Measurements from ENCODE around the gene CHMP5.

The CHMP5 gene

GRCh38 chr9:33244137-33244784, 20.6 kb upstream of the CHMP5 start:
- no peak for DNase-seq

DNA sequence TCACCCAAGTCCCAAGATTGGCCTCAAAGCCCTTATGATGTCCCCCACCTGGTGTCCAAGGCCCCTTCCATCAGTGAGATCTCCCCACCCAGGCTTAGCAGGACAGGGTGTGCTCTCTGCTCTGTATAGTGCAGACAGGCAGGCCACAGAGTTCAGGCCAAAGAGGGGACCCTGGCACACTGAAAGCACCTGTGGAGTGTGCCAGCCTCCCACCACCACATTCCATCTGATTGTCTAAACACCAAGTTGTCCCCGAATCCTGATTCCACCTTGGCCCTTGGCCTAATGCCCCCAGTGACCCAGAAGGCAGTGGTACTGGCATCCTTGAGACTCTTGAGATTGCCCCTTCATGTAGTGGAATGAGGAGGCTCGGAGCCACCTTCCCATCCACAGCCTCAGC, 19.5 kb upstream of the CHMP5 start:
- DNase-seq, result no peak

GRCh38 chr9:33246269-33246860, 18.5 kb upstream of the CHMP5 start:
- DNase-seq, result no peak

GRCh38 chr9:33248606-33249005, 16.2 kb upstream of the CHMP5 start:
- no peak for DNase-seq

DNA sequence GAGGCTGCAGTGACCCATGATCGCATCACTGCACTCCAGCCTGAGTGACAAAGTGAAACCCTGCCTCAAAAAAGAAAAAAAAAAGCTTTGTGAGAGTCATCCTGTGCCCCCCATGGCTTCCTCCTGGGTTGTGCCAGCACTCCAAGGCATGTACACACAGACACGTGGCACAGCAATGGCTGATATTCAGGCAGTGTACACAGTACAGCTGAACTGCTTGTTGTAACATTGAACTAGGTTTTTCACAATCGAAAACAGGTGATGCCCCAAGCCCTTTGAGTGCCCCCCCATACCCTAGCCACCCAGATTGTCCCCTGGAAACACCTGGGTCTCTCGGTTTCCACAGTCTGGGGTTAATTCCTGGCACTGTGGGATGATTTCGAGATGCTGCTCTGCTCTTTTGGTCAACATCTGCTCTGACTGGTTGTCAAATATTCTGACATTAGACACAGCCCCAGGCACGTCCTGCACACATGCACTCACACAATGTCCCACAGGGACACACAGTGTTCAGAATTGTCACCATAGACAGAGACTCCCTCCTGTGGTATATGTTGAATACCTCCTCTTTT, 15.7 kb upstream of the CHMP5 start:
- no peak for DNase-seq

DNA sequence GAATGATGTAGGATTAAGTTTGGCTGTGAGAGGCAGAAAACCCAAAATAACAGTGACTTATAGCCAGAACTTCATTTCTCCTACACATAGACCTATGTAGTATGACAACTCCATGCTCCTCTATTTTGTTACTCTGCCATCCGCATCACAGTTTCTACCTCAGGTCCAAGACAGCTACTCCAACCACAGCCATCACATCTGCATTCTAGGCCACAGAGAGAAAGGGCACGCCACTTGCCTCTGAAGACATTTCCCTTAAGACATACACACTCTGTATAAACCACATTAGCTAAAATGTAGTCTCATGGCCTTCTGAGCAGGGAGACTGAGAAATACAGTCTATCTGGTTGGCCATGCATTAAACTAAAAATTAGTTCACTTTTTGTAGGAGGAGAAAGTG, 14.9 kb upstream of the CHMP5 start:
- no peak for DNase-seq

DNA sequence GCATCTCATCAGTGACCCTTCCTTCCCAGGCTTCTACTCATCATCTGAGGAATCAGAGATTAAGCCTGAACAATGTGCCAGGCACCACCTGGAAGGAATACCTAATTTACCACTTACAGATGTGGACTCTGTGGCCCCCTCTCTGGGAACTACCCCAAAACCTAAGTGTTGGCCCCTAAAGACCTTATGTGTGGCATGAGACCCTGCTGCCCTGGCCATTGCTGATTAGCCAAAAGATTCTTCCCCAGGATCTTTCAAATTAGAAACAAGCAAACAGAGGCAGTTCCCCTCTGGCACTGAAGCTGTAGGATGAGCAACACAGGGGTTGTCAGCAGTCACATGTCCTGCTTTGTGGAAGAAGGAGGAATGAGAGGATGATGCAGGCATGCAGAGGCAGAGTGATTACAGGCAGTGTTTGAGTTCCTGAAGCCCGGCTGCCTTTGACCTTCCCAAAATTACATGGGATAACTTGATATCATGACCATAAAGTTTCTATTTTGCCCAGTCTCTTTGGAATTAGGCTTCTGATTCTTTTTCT, 14.3 kb upstream of the CHMP5 start:
- DNase-seq, result no peak

GRCh38 chr9:33254211-33254610, 10.6 kb upstream of the CHMP5 start:
- DNase-seq, result no peak

- DNase-seq, result no peak
These were observed 9.8 kb upstream of the CHMP5 start for GRCh38 chr9:33255014-33255413.

DNA sequence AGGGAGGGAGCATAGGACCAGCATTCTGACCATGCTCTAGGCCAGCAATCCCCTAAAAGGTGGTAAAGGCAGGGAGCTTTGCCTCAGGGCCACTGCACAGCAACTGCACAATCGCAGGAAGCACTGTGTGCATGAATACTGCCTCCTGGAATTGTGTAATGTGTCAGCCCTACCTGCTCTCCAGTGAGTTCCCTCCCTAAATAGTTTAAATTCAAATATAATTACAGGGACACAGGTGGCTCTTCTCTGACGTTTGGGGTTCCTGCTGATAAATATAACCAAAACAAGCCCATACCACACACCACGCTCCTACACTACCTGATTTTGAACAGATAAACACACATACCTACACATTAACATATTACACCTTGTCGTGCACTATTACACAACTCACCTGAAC, 9.4 kb upstream of the CHMP5 start:
- no peak for DNase-seq

- DNase-seq, result no peak
These were observed 8.6 kb upstream of the CHMP5 start for GRCh38 chr9:33256236-33256635.

DNA sequence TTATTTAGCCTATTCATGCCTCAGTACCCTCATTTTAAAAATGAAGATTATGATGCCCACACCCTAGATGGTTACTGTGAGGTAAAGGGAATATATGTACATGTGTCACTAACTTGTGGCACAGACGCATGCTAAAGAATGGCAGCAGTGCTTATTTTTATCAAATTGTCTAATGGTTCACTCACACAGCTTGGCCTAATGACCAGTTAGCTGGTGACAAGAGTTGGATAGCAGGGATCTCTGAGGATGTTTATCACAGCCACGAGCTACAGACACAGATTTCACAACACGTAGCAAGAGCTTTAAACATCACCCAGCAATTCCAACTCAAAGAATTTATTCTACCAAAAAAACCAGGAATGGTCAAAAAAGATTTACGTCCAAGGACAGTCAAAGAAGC, 7.6 kb upstream of the CHMP5 start:
- DNase-seq, result no peak

- DNase-seq, result no peak
These were observed 4.5 kb upstream of the CHMP5 start for GRCh38 chr9:33260372-33260771.

GRCh38 chr9:33263131-33264002, 1.5 kb upstream of the CHMP5 start:
- no peak for DNase-seq

- no peak for DNase-seq
These were observed 811 bp upstream of the CHMP5 start for GRCh38 chr9:33264003-33264472.

DNA sequence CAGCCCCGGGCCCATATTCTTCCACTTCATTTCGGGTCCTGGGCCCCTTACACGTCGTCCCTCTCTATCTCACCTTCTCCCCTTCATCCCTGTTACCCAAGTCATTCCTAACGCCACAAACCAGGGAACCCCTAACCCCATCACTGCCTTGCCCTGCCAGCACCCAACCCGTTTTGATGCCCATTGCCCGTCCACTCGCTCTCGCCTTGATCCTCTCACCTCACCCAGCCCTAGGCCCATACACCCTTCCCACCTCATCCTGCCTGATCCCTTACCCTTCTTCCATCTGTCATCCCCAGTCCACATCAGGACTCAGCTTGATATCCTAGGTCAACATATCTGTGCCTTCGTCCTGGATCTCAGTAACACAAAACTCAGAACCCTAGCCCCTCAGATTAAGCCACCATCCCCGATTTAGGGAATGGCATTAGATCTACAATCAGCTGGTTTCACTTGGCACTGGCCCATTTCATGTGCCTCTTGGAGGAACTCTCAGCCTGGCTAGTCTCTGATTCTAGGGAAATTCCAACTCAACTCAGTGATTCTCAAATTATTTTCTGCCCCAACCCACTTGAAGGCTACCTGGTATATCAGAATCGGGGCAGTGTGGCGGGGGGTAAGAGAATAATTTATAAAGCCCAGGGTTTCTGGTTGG, 489 bp downstream of the CHMP5 start:
- no peak for DNase-seq

GRCh38 chr9:33267151-33267767, 2.4 kb downstream of the CHMP5 start:
- DNase-seq, result no peak

GRCh38 chr9:33270146-33270545, 5.3 kb downstream of the CHMP5 start:
- DNase-seq, result no peak

GRCh38 chr9:33272061-33272460, 7.2 kb downstream of the CHMP5 start:
- DNase-seq, result no peak

GRCh38 chr9:33273266-33273971, 8.6 kb downstream of the CHMP5 start:
- no peak for DNase-seq

DNA sequence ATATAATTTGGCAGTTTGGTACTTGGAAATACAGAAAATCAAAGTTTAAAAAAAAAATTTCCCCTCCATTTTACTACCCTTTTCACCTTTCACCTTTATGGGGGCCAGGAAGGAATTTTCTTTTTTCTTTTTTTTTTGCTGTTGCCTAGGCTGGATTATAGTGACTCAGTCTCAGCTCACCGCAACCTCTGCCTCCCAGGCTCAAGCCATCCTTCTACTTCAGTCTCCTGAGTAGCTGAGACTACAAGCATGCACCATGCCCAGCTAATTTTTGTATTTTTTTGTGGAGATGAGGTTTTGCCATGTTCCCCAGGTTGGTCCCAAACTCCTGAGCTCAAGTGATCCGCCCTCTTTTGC, 9.1 kb downstream of the CHMP5 start:
- DNase-seq, result no peak

DNA sequence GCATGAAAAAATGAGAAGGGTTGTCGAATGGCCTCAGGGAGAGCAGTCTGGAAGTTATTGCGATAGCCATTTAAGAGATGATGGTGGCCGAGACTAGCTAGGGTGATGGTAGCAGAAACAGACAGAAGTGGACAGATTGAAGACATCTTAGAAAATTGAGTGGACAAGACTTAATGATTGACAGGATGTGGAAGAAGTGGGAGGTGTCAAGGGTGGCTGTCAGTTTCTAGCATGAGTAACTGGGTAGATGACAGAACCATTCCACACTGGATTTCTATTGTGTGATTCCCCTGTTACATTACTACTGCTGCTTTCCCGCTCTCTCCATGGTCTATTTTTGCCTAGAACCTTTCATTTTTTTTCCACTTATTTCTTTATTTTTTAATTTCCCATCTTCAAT, 12.6 kb downstream of the CHMP5 start:
- DNase-seq, result no peak
